ENCODE results near the gene GATC.

Gene GATC

DNA sequence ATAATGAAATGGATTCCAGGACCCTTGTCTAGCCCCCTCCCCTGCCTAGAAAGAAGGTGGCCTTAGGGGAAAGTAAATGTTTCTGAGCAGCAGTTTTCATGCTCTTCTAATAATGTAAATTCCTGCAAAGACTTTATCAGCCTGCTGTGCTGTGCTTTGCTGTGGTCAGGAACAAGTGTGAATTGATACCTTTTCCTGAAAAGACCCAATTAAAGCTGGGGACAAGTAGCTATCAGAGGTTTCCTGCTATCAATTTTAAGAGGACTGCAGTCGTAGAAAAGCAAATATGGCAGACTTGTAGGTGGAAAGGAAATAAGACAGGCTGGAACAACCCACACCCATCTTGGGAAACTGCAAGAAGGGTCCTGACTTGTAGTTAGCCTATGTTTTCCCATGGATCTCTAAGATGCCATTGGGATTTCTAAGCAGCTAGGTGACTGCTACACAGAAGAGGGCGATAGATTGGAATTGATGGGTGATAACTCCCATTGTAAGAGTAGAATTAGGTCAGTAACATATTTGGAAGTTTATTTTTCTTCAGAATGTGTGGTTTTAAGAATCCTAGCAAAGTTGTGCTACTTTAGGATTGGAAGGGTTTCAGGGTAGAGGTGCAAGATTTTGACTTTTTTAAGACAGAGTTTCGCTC, 52.7 kb downstream of the GATC start:
- no peak for DNase-seq

GRCh38 chr12:120500581-120500980, 54.3 kb downstream of the GATC start:
- no peak for DNase-seq

DNA sequence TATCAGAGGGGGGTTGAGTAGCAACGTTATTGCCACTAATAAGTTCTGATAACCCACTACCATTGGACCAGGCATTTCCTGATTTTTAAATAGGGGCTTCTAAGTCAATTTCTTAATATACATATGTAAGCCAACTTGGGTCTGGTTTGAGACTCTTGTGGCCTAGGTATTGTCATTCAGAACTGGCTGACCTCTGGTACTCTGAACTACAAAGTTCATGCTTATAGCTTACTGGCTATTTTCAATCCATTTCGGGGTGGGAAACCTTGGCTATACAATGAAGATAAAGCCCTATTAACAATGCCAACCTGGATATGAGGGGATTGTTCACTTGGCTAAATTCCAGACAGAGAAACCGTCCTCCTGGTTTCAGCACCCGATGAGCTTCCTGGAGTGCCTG, 58.3 kb downstream of the GATC start:
- DNase-seq = no peak

GRCh38 chr12:120508537-120508936, 62.3 kb downstream of the GATC start:
- DNase-seq = no peak

Data from fibroblast of skin of scalp (primary cell).